ENCODE data around the gene SERP2. TPM values are rescaled to one million over a fixed set of nuclear protein-coding genes. Genes with fewer than 3 reads are reported as not detected.

Gene SERP2
- total RNA-seq, 1 experiment from 2014 or later, result 1.2 TPM

GRCh38 chr13:44425041-44425814, 51.6 kb downstream of the SERP2 start:
- POLR2A ChIA-PET (ENCODE audit: unreplicated experiment), result interaction anchor here (0.6 kb wide), 1 partner anchor 227 kb away, joined by 3 read pairs; no protein-coding TSS in a partner anchor
- H3K9me2 ChIP-seq (replicated peaks; ENCODE audit: low read length), result no peaks in the 10 kb centered on the region

GRCh38 chr13:44425815-44426078, 52.1 kb downstream of the SERP2 start:
- ATAC-seq (no peak), DNase-seq (no peak)
- no TSS peak for BruUV-seq (replicated peaks)
- no peaks in the 10 kb centered on the region for H3K9me3 ChIP-seq (ENCODE audit: low read length)
- H3K9me2 ChIP-seq (replicated peaks; ENCODE audit: low read length), result no peaks in the 10 kb centered on the region
- intact Hi-C loops (cut with micrococcal nuclease), result no loop called here
- CTCF ChIA-PET, result no interaction called here
- no peak overlapping the region for H3K4me3 ChIP-seq (ENCODE audit: low read length)
- no peaks in the 10 kb centered on the region for H3F3A ChIP-seq (ENCODE audit: low read length, unreplicated experiment)
- H3K9ac ChIP-seq (ENCODE audit: low read length), result no peak overlapping the region
- H3K4me2 ChIP-seq (ENCODE audit: low read length), result no peak overlapping the region
- no peaks in the 10 kb centered on the region for H4K20me1 ChIP-seq (ENCODE audit: low read length)
- H3K27me3 ChIP-seq (ENCODE audit: low read length), result no peaks in the 10 kb centered on the region
- no peaks in the 10 kb centered on the region for H3K36me3 ChIP-seq (ENCODE audit: low read depth, low read length)
- H3K27ac ChIP-seq (ENCODE audit: low read length), result no peak overlapping the region
- no peak overlapping the region for H2AFZ ChIP-seq (ENCODE audit: low read length)
- no peaks in the 10 kb centered on the region for H3K79me2 ChIP-seq (ENCODE audit: low read length)
- POLR2A ChIA-PET (ENCODE audit: unreplicated experiment), result interaction anchor here (0.6 kb wide), 1 partner anchor 228 kb away, joined by 3 read pairs; no protein-coding TSS in a partner anchor
- TF ChIP-seq, protein P1, sequence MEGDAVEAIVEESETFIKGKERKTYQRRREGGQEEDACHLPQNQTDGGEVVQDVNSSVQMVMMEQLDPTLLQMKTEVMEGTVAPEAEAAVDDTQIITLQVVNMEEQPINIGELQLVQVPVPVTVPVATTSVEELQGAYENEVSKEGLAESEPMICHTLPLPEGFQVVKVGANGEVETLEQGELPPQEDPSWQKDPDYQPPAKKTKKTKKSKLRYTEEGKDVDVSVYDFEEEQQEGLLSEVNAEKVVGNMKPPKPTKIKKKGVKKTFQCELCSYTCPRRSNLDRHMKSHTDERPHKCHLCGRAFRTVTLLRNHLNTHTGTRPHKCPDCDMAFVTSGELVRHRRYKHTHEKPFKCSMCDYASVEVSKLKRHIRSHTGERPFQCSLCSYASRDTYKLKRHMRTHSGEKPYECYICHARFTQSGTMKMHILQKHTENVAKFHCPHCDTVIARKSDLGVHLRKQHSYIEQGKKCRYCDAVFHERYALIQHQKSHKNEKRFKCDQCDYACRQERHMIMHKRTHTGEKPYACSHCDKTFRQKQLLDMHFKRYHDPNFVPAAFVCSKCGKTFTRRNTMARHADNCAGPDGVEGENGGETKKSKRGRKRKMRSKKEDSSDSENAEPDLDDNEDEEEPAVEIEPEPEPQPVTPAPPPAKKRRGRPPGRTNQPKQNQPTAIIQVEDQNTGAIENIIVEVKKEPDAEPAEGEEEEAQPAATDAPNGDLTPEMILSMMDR (conservative IDR thresholded peaks at IDR 0.05; ENCODE audit: low read depth, low read length), result no peak
- no peak for TF ChIP-seq EZH2 (IDR thresholded peaks at IDR 0.05; ENCODE audit: low read length, unreplicated experiment)
- TF ChIP-seq EZH2phosphoT487 (IDR thresholded peaks at IDR 0.05; ENCODE audit: borderline replicate concordance, low read length), result no peak
- no peaks in the 10 kb centered on the region for H3K4me1 ChIP-seq (ENCODE audit: insufficient read depth, low read length)

More at GRCh38 chr13:44425041-44425814, 51.6 kb downstream of the SERP2 start:
- DNase-seq, result no peak
- H3K9me3 ChIP-seq (ENCODE audit: low read length), result no peaks in the 10 kb centered on the region
- ATAC-seq, result no peak
- H3K4me3 ChIP-seq (ENCODE audit: low read length), result no peak overlapping the region
- no peak overlapping the region for H2AFZ ChIP-seq (ENCODE audit: low read length)
- H4K20me1 ChIP-seq (ENCODE audit: low read length), result no peaks in the 10 kb centered on the region
- H3F3A ChIP-seq (ENCODE audit: low read length, unreplicated experiment), result no peaks in the 10 kb centered on the region
- H3K27ac ChIP-seq (ENCODE audit: low read length), result no peak overlapping the region
- BruUV-seq (replicated peaks), result no TSS peak
- intact Hi-C loops (cut with micrococcal nuclease), result no loop called here
- no peaks in the 10 kb centered on the region for H3K36me3 ChIP-seq (ENCODE audit: low read depth, low read length)
- no peaks in the 10 kb centered on the region for H3K4me1 ChIP-seq (ENCODE audit: insufficient read depth, low read length)
- H3K79me2 ChIP-seq (ENCODE audit: low read length), result no peaks in the 10 kb centered on the region
- TF ChIP-seq, protein P1 (conservative IDR thresholded peaks at IDR 0.05; ENCODE audit: low read depth, low read length), result no peak
- TF ChIP-seq EZH2phosphoT487 (IDR thresholded peaks at IDR 0.05; ENCODE audit: borderline replicate concordance, low read length) (no peak), EZH2 (IDR thresholded peaks at IDR 0.05; ENCODE audit: low read length, unreplicated experiment) (no peak)
- H3K27me3 ChIP-seq (ENCODE audit: low read length), result no peaks in the 10 kb centered on the region
- CTCF ChIA-PET, result no interaction called here
- no peak overlapping the region for H3K4me2 ChIP-seq (ENCODE audit: low read length)
- H3K9ac ChIP-seq (ENCODE audit: low read length), result no peak overlapping the region

- H3K9me3 ChIP-seq (ENCODE audit: low read length), result no peaks in the 10 kb centered on the region
- no peak overlapping the region for H3K4me2 ChIP-seq (ENCODE audit: low read length)
- ChIA-PET CTCF (no interaction called here), POLR2A (ENCODE audit: unreplicated experiment) (no interaction called here)
- H3K4me1 ChIP-seq (ENCODE audit: insufficient read depth, low read length), result no peaks in the 10 kb centered on the region
- H2AFZ ChIP-seq (ENCODE audit: low read length), result no peak overlapping the region
- BruUV-seq (replicated peaks), result no TSS peak
- H4K20me1 ChIP-seq (ENCODE audit: low read length), result no peaks in the 10 kb centered on the region
- intact Hi-C loops (cut with micrococcal nuclease), result no loop called here
- H3K4me3 ChIP-seq (ENCODE audit: low read length), result no peak overlapping the region
- ATAC-seq, result no peak
- no peaks in the 10 kb centered on the region for H3K36me3 ChIP-seq (ENCODE audit: low read depth, low read length)
- H3F3A ChIP-seq (ENCODE audit: low read length, unreplicated experiment), result no peaks in the 10 kb centered on the region
- no peak overlapping the region for H3K27ac ChIP-seq (ENCODE audit: low read length)
- no peaks in the 10 kb centered on the region for H3K9me2 ChIP-seq (replicated peaks; ENCODE audit: low read length)
- no peaks in the 10 kb centered on the region for H3K79me2 ChIP-seq (ENCODE audit: low read length)
- H3K27me3 ChIP-seq (ENCODE audit: low read length), result no peaks in the 10 kb centered on the region
- DNase-seq, result no peak
- no peak overlapping the region for H3K9ac ChIP-seq (ENCODE audit: low read length)
- TF ChIP-seq EZH2phosphoT487 (IDR thresholded peaks at IDR 0.05; ENCODE audit: borderline replicate concordance, low read length), result no peak
- TF ChIP-seq, protein P1 (conservative IDR thresholded peaks at IDR 0.05; ENCODE audit: low read depth, low read length), result no peak
- TF ChIP-seq EZH2 (IDR thresholded peaks at IDR 0.05; ENCODE audit: low read length, unreplicated experiment), result no peak
These were observed 52.8 kb downstream of the SERP2 start for GRCh38 chr13:44426461-44426860.

Data from PC-3 (cell line).